Measurements from ENCODE around the gene SLC37A1. TPM values are rescaled to one million over a fixed set of nuclear protein-coding genes. Genes with fewer than 3 reads are reported as not detected.

Gene SLC37A1
- total RNA-seq, 1 experiment from 2014 or later: not detected

DNA sequence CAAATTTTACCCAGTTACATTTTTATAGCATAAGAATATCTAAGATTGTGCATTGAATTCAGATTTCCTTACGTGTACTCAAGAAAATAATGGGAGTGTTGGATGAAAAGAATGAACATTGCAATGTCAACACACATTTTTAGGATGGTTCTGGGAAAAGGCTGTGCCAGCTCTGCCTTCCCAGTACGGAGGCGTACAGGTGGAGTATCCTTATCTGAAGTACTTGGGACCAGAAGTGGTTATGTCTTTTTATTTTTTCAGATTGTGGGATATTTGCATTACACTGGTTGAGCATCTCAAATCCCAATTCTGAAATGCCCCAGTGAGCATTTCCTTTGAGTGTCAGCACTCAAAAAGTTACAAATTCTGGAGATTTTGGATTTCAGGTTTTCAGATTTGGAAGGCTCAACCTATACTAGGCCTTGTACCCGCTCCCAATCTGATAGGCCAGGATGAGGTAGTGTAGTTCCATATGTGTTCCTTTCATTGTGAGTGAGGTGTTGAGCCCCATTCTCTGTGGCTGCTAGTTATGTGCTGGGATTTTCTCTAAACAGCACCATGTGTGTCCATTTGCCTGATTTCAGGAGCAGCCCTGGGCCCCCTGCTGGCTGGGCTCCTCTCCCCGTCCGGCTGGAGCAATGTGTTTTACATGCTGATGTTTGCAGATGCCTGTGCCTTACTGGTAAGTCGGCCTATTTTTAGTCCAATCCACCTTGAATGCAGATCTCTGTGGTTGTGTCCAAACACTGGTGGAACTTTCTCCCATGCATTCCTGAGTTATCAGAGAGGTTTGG, 60.8 kb downstream of the SLC37A1 start:
- DNase-seq (ENCODE audit: low read depth): peak; percentile 2

DNA sequence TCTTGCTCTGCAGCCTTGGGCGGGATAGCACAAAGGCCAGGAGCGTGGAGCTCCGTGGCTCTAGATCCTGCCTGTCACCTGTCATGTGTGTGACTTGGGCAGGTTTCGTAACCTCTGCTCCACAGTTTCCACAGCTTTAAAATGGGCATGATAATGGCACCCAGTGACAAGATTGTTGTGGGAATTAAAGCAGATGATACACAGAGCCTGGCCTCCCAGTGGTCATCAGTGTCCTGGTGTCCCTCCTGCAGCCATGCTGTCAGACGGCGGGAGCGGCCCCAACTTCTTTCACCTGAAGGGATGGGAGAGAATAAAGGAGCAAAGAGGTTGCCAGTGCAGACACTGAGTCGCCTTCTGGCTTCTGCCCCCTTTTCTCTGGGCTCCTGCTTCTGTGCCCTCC, 61.5 kb downstream of the SLC37A1 start:
- DNase-seq (ENCODE audit: low read depth): no peak

DNA sequence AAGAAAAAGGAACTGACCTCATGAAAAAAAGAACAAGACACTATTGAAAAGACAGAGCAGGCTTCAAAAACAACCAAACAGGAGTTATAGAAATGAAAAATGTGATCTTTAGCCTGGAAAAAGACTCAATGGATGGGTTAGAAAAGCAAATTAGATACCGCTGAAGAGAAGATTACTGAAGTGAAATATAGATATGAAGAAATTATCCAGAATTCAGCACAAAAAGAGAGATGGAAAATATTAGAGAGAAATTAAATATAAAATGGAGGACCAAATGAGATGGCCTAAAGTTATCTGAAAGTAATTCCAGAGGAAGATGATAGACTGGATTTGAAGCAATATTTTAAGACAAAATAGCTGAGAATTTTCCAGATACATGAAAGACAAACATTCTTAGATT, 63.0 kb downstream of the SLC37A1 start:
- DNase-seq (ENCODE audit: low read depth): no peak

DNA sequence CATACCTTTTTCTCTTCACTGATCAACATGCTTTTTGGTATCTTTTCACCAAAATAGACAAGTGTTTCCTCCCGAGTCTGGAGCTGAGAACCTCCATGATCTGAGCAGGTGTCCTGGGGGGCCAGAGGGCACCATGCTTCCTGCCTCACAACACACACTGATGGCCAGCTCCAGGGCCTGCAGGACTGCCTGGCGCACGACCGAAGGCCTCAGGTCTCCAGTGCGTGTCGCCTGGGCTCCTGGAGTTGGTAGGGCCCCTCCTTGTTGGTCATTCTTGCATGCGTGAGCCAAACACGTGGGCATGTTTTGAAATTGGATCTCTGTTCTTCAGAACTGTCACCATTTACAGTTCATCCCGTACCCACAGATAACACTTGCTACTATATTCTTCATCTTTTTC, 64.4 kb downstream of the SLC37A1 start:
- DNase-seq (ENCODE audit: low read depth): no peak

DNA sequence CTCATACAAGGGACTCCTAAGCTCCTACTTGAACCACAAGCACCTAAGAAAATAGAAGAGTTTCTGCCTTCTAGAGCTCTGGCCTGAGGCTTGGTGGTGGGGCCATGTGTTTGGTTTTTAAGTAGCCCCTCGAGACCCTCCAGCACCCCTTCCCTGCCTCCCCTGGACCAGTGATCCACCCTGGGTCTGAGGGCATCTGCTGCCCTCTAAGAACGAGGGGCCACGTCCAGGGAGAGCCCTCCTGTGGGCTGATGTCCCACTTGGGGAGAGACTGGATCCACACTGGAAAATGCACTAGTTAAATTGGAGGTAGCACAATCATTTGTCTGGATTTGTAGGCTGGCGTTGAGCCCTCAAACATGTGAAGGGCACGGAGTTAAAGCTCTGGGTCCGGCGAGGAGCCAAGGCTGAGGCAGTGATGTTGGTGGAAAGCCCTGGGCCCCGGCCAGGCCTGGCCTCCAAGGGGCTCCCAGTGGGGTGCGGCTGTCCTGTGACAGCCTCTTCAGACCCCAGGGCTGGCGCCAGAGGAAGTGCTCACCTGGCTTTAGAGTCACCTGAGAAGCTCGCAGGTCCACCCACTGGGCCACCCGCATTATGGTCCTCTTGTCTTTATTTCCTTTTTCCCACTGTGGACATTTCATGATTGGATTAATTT, 65.2 kb downstream of the SLC37A1 start:
- DNase-seq (ENCODE audit: low read depth): no peak

DNA sequence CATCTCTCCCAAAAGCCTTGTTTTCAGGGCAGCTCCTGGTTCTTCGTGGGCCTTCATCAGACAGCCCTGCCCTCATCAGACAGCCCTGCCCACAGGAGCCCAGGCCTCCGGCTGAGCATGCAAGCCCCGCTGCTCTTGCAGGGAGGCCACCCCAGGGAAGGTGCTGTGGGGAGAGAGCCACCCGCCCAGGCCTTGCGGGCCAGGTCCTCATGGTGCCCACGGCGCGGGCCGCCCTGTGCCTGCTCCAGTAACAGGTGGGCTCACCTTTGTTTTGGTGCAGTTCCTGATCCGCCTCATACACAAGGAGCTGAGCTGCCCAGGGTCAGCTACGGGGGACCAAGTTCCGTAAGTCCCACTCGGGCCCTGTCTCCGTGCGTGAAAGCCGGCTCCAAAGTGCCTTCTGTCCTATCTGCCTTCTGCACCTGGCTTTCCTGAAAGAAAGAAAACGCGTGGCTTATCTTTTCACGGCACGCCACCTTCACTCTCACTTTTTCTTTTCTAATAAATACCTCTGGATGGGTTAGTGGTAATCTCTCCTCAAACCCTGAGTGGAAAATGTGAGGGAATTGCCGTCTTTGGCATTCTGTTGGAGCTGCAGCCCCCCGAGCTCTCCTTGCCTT, 65.9 kb downstream of the SLC37A1 start:
- no peak for DNase-seq (ENCODE audit: low read depth)

DNA sequence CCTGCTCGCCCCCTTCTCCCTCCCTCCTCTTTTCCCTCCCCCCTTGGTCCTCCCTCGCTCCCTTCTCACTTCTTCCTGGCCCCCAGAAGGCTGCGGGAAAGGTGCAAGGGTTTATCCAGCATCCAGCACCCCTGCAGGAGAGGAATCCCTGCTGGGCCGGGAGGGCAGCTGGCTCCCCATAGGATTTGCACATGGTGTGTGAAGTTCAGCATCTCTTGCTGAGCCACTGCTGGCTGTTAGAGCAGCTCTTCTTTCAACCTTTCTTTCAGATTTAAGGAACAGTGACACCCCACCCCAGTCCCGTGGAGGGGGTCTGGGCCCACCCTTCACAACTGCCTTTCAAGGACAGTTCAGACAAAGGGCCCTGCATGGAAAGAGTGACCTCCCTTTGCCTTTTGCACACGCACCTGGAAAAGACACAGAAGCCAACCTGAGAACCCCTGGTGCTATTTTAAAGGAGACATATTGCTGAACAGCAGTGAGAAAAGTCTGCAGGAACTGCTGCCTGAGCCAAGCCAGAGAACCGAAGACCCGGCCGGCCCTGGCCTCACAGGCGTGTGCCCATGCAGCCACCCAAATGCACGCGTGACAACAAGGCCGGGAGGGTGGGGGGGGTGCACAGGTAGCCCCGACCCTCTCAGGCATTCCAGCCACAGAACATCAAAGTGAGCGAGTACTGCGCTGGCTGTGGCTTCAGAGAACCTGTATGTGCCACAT, 66.6 kb downstream of the SLC37A1 start:
- no peak for DNase-seq (ENCODE audit: low read depth)

DNA sequence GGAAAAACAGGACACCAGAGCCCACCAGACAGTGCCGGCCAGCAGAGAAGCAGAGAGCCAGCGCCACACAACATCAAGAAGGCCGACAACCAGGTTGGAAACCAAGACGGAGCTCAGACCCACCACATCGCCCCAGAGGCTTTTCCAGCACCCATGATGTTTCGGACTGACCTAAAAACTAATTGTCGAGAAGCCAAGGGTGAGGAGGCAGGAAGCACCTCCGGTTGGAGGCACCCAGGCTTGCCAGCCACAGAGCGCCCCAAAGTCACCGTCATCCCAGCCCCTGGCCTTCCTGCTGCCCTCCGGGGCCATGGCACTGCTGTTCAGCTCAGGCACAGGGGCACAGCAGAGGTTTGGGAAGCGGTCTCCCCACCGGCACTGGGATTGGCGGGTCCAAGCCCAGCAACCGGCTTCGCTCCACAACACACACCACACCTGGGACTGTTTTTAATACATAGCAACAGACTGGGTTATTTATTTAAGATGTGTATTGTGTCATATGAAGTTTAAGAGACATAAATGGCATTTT, 67.2 kb downstream of the SLC37A1 start:
- DNase-seq (ENCODE audit: low read depth): no peak

DNA sequence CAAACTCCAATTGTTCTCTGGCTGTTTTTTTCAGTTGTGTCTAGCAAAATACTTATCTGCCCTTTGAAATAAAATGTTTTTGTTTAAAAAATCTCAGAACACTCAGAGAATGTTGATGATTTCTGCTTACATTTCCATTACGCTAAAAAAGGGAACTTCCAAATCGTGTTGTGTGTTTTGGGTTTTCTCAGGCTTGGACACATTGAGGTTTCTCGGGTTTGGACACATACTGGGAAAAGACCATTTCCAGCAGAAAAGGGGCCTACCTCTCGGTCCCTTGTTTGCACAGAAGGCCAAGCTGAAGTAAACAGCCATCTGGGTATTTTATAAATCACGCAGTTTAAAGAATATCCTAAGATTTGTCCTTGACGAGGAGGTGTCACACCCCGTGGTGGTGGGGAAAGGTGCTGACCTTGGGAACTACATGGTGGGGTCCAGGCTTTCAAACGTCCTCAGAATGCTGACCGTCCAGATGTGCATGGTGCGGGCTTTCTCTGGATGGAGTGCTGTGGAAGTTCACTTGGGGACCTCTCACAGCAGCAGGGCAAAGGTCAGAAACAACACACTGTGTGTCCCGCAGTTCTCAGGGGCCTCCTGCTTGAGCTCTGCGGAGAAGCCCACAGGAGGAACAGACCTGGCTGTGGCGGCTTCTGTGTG, 67.8 kb downstream of the SLC37A1 start:
- DNase-seq (ENCODE audit: low read depth): no peak

DNA sequence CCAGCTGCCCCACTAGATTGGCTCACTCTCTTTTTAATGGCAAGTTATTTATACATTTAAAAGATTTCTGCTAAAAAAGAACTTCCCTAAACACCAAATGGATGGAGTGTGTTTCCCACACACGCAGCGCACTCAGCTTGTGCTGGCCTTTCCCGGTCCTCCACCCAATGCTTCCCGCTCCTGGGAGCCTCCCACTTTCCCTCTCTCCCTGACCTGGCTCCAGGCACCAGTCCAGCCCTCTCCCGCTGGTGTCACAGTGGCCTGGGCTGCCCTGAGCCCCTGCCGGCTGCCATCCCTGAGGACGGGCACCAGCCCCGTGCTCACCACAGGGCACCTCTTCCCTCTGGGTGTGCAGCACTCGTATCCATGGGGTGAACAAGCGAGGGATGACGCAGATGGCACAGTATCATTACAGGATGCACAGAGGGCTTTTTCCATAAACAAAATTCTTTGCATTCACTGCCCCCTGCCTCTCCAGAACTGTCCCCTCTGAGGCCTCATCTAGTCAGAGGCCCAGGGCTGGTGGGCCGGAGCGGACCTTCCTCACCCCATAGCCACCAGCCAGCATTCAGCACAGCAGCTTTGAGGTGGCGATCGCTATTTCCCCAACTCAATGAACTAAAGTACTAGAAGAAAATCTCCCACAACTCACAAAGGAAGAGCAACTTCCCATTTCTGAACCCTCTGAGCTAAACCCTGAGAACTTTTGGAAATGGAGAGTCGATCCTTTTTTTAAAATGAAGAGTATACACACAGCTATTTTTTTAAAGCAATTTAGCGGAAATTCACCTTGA, 68.5 kb downstream of the SLC37A1 start:
- DNase-seq (ENCODE audit: low read depth): no peak

DNA sequence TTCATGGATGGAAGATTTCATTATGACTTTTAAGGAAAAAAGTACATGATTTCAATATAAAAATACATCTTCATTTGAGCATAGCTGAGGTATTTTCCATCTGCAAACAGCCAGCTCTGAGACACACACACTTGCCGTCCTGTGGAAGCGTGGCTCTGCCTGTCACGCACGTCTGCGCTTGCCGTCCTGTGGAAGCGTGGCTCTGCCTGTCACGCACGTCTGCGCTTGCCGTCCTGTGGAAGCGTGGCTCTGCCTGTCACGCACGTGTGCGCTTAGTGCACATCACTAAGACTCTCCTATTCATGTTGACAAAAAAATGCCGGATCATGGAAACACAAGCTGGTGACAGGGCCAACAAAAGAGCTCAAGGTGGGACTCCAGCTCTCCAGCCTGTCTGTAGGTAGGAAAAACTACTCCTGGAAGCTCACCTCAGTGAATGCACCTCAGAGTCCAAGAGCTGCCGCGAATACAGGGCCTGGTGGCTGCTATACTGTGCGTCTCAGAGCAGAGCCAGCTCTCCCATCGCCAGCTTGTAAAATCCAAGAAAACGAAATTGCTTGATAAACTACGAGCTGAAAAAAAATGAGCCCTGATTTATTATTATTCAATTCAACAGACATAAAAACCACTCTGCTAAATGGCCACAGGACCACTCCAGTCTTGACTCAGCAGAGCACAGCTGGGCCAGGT, 69.3 kb downstream of the SLC37A1 start:
- DNase-seq (ENCODE audit: low read depth): no peak

DNA sequence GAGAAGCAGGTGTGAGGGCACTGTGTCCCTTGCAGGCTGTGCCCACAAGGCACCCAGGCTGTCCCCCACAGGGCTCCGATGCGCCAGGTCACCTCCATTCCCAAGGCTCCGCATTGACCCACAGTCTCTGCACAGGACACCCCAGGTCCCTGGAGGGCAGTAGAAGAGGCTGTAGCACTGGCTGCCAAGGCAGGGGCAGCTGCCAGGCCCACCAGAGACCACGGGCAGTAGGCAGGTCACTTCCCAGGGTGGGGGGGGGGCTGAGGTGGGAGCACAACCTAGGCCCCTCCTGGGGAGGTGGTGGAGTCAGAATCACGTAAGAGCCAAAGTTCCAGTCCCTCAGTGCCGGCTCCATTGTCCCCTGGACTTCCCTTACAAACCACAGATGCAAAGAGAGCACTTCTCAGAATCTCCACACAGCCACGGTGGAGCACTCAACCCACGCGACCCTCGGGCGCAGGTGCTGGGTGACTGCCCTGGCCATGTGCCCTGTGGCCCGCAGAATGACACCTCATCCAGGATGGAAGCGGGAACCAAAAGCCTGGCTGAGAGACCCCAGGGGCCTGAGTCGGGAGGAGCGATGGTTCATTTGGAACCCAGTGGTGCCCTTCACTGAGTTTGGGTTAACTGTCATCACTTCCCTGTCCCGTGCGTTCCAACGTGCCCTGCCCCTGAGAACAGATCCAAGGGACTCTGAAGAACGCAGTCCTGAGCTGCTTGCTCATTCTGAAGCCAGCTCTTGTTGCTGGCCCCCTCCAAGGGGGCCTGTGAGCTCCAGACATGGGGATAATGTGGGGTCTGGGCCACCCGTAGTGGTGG, 70.0 kb downstream of the SLC37A1 start:
- no peak for DNase-seq (ENCODE audit: low read depth)

DNA sequence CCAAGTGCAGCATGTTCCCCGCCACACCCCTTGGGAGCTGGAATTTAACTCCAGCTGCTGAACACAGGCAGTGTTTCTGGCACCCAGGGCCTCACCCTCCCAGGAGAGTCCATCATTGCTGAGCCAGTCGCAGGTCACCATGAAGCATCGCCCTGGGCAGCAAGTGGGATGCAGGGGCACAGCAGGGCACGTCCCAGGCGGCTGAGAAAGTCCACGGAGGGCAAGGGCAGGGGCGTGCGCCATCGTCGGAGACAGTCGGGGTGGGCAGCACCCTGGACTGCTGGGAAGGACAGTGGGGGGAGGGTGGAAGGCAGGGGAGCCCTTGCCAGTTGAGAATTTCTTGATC, 70.6 kb downstream of the SLC37A1 start:
- no peak for DNase-seq (ENCODE audit: low read depth)

DNA sequence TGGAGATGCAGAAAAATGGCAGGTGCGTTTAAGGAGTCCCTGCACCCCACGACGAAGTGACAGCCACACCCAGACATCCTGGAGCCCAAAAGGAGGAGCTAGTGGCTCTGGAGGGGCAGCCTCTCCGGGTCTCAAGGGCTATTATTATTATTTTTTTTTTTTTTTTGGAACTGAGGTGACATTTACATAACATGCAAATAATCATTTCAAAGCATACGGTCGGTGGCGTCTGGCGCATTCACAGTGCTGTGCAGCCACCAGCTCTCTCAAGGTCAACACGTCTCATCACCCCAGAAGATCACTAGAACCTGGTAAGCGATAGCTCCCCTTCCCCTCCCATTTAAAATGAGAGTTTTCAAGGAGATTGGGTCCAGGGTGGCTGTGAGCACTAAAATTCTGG, 72.2 kb downstream of the SLC37A1 start:
- no peak for DNase-seq (ENCODE audit: low read depth)

DNA sequence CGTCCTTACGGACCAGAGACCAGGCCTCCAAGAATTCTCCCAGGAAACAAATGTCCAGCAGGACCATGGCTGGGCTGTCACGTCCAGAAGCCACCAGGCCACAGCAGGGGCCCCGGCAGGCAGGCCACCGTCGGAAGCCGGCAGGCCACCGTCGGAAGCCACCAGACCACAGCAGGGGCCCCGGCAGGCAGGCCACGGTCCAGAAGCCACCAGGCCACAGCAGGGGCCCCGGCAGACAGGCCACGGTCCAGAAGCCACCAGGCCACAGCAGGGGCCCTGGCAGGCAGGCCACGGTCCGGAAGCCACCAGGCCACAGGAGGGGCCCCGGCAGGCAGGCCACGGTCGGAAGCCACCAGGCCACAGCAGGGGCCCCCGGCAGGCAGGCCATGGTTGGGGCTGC, 72.8 kb downstream of the SLC37A1 start:
- no peak for DNase-seq (ENCODE audit: low read depth)

DNA sequence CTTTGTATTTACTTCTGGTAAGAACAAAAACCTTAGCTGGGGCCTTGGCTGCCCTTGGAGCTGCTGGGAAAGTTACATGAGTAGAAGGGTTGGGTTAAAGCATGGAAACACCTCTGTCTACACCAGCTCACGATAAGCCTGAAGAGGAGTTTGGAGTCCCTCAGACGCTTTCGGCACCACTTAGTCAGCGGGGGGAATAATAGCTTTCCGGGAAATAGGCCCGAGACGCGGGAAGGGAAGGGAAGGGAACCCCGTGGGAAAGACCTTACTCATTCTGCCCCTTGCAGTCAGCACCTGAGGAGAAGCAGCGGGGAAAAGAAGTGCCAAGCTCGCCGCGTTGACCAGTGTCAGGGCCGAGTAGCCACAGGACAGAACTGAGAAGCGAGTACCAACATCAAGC, 73.4 kb downstream of the SLC37A1 start:
- no peak for DNase-seq (ENCODE audit: low read depth)

DNA sequence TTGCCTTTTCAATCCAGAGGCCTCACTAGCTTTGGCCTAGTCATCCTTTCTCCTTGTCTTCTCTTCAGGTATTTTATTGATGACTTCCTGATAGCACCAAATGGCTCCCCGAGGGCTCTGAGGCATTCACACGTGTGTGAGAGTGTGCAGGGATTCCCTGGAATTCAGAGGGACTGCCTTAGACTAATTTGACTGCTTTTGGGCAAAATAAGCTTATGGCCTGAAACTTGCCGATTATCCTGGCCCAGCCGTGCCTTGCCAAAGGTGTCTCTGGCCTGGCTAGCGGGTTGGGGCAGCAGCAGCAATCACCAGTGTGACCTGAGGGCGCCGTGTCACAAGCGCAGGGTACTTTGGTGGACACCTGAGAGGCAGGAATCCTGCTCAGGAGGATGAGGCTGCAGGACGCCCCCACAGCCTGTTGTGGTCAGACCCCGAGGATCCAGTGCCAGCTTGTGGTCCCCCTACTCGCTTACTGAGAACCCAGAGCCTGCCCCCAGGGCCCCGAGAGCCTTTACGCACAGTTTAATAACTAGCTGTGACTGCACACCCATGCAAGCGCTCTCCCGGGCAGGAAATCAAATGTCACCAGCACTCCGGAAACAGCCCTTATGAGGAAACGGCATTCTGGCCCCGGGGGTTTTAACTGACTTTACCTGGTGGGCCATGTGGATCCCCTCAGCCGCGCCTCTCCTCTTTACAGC, 76.9 kb downstream of the SLC37A1 start:
- no peak for DNase-seq (ENCODE audit: low read depth)

DNA sequence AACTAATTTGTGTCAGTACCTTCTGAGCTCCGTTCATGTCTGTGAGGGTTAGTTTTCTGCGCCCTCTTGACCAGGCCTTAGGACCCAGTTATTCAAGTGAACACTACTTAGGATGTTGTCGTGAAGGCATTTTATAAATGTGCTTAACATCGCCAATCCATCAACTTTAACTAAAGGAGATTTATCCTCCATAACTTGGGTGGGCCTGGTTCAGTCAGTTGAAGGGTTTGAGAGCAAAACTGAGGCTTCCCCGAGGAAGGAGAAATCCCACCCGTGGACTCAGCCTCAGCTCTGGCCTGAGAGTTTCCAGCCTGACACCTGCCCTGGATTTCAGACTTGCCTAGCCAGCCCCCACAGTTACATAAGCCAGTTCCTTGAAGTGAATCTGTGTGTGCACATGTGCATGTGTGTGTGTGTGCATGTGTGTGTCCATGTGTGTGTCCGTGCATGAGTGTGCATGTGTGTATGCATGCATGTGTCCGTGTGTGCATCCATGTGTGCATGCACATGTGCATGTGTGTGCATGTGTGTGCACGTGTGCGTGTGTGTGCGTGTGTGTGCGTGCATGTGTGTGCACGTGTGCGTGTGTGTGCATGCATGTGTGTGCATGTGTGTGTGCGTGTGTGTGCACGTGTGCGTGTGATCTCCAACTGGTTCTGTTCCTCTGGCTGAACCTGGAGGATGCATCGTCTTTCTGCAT, 77.7 kb downstream of the SLC37A1 start:
- DNase-seq (ENCODE audit: low read depth): no peak
